Amniotic stem cell (primary cell): ENCODE results near the gene WWOX.

Experiments
- DNase-seq: peaks from one replicate; lab custom pipeline; 2025; lab: John Stamatoyannopoulos, UW

The WWOX gene

GRCh38 chr16:78438219-78438618 is 338.8 kb downstream of the WWOX start:
- DNase-seq: no peak

- DNase-seq: no peak
These were observed 339.2 kb downstream of the WWOX start for GRCh38 chr16:78438632-78439031.

GRCh38 chr16:78439646-78440045 is 340.2 kb downstream of the WWOX start:
- DNase-seq: no peak

- DNase-seq: no peak
These were observed 341.8 kb downstream of the WWOX start for GRCh38 chr16:78441298-78441697.

- no peak for DNase-seq
These were observed 344.3 kb downstream of the WWOX start for GRCh38 chr16:78443542-78444364.

GRCh38 chr16:78445818-78446217 is 346.4 kb downstream of the WWOX start:
- no peak for DNase-seq

GRCh38 chr16:78446486-78446885 is 347.0 kb downstream of the WWOX start:
- DNase-seq: no peak

- DNase-seq: no peak
These were observed 347.6 kb downstream of the WWOX start for GRCh38 chr16:78446992-78447563.

- no peak for DNase-seq
These were observed 349.3 kb downstream of the WWOX start for GRCh38 chr16:78448658-78449271.

GRCh38 chr16:78450255-78450654 is 350.8 kb downstream of the WWOX start:
- no peak for DNase-seq

GRCh38 chr16:78452025-78452555 is 352.6 kb downstream of the WWOX start:
- DNase-seq: no peak

- DNase-seq: no peak
These were observed 356.4 kb downstream of the WWOX start for GRCh38 chr16:78455861-78456260.

- DNase-seq: no peak
These were observed 359.1 kb downstream of the WWOX start for GRCh38 chr16:78458588-78458987.

- DNase-seq: no peak
These were observed 361.0 kb downstream of the WWOX start for GRCh38 chr16:78460428-78460827.

GRCh38 chr16:78461087-78461486 is 361.6 kb downstream of the WWOX start:
- no peak for DNase-seq

GRCh38 chr16:78461496-78462287 is 362.2 kb downstream of the WWOX start:
- DNase-seq: no peak

- DNase-seq: no peak
These were observed 363.1 kb downstream of the WWOX start for GRCh38 chr16:78462288-78463208.

GRCh38 chr16:78463591-78463990 is 364.1 kb downstream of the WWOX start:
- DNase-seq: no peak

- DNase-seq: no peak
These were observed 365.4 kb downstream of the WWOX start for GRCh38 chr16:78464833-78465232.

GRCh38 chr16:78465730-78466129 is 366.3 kb downstream of the WWOX start:
- DNase-seq: no peak

GRCh38 chr16:78469787-78470186 is 370.3 kb downstream of the WWOX start:
- DNase-seq: no peak
